PFSK-1 (cell line): ENCODE data around the gene OR52A5.

Experiments
- FOXP2 ChIP-seq: optimal IDR thresholded peaks from 2 replicates; pipeline ENCODE3; 2011; ENCODE audit warnings: borderline replicate concordance, control low read depth, inconsistent platforms; ENCODE audit not compliant: insufficient read depth; ENCODE audit errors: extremely low read length, extremely low read depth
- POLR2AphosphoS5 ChIP-seq: IDR thresholded peaks from 2 replicates; pipeline ENCODE4 v1.6.1; 2012; ENCODE audit warnings: low read depth, mild to moderate bottlenecking, control low read depth, low read length, moderate library complexity
- SIN3A ChIP-seq: IDR thresholded peaks from 2 replicates; pipeline ENCODE4 v1.6.1; 2012; ENCODE audit warnings: mild to moderate bottlenecking, low read length, moderate library complexity, borderline replicate concordance; ENCODE audit not compliant: insufficient read depth
- TAF1 ChIP-seq: IDR thresholded peaks from 2 replicates; pipeline ENCODE4 v1.6.1; 2012; ENCODE audit warnings: low read length, control low read depth, borderline replicate concordance; ENCODE audit not compliant: insufficient read depth
- TF ChIP-seq, protein P1 (sequence below), 2 experiments: IDR thresholded peaks; 2 replicates each; pipeline versions ENCODE4 v1.6.1 to v1.8.0; 2011 to 2012; ENCODE audit warnings: low read depth in 2 of 2, low read length in 2 of 2, control low read depth in 1 of 2, inconsistent platforms in 1 of 2, mild to moderate bottlenecking in 1 of 2, moderate library complexity in 1 of 2; ENCODE audit not compliant: insufficient read depth in 1 of 2

The OR52A5 gene

DNA sequence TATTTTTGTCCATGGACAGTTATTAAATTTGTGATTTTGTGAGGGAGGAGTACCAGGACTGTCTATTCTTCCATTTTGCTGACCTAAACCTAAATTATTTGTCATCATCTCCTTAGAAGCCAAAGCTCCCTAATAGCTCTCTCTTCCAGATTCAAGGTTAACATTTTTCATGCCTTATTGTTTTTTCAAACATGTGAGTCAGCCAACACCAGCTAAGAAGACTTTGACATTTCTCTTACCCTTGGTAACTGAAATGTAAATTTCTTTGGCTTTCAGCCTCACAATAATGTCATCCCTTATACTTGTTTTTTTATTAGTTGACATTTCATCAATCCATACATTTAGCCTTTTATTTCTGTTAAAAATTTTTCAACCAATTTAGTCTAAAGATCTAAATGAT is 49.6 kb downstream of the OR52A5 start:
- no peak for TF ChIP-seq SIN3A
- TF ChIP-seq, protein P1, sequence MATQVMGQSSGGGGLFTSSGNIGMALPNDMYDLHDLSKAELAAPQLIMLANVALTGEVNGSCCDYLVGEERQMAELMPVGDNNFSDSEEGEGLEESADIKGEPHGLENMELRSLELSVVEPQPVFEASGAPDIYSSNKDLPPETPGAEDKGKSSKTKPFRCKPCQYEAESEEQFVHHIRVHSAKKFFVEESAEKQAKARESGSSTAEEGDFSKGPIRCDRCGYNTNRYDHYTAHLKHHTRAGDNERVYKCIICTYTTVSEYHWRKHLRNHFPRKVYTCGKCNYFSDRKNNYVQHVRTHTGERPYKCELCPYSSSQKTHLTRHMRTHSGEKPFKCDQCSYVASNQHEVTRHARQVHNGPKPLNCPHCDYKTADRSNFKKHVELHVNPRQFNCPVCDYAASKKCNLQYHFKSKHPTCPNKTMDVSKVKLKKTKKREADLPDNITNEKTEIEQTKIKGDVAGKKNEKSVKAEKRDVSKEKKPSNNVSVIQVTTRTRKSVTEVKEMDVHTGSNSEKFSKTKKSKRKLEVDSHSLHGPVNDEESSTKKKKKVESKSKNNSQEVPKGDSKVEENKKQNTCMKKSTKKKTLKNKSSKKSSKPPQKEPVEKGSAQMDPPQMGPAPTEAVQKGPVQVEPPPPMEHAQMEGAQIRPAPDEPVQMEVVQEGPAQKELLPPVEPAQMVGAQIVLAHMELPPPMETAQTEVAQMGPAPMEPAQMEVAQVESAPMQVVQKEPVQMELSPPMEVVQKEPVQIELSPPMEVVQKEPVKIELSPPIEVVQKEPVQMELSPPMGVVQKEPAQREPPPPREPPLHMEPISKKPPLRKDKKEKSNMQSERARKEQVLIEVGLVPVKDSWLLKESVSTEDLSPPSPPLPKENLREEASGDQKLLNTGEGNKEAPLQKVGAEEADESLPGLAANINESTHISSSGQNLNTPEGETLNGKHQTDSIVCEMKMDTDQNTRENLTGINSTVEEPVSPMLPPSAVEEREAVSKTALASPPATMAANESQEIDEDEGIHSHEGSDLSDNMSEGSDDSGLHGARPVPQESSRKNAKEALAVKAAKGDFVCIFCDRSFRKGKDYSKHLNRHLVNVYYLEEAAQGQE (IDR thresholded peaks at IDR 0.05; ENCODE audit: insufficient read depth in 1 of 2, low read depth in 2 of 2, low read length in 2 of 2) = no peak
- TF ChIP-seq TAF1 = no peak
- no peak for TF ChIP-seq FOXP2
- no peak for TF ChIP-seq POLR2AphosphoS5

DNA sequence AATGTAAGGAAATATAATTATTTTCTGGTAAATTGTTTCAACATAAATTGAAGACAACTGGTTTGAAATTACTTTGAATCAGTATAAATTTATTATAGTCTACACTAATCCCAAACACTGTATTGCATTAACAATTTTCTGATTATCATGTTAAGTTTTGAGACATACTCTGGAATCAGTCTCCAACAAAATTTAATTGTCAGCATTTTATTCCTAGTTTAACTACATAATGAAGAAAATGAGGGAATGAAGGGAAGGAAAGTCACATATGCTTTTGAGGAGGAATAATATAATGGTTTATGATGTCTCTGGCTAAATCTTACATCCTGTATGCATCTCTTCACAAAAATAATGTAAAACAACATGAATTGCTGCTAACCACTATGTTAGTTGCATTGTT is 54.6 kb downstream of the OR52A5 start:
- no peak for TF ChIP-seq TAF1
- no peak for TF ChIP-seq SIN3A
- TF ChIP-seq, protein P1 (IDR thresholded peaks at IDR 0.05; ENCODE audit: insufficient read depth in 1 of 2, low read depth in 2 of 2, low read length in 2 of 2) = no peak
- TF ChIP-seq POLR2AphosphoS5 = no peak
- no peak for TF ChIP-seq FOXP2

DNA sequence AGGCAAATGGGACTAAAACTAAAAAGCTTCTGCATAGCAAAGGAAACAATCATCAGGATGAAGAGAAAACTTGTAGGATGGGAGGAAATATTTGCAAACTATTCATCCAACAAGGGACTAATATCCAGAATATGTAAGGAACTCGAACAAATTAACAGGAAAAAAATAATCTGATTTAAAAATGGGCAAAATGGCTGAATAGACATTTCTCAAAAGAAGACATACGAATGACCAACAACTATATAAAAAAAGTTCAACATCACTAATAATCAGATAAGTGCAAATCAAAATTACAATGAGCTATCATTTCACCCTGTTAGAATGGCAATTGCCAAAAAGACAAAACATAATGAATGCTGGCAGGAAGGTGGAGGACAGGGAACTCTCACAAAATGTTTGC is 56.8 kb downstream of the OR52A5 start:
- no peak for TF ChIP-seq TAF1
- TF ChIP-seq POLR2AphosphoS5 = no peak
- TF ChIP-seq SIN3A = no peak
- no peak for TF ChIP-seq FOXP2
- TF ChIP-seq, protein P1 (IDR thresholded peaks at IDR 0.05; ENCODE audit: insufficient read depth in 1 of 2, low read depth in 2 of 2, low read length in 2 of 2) = no peak
